H1 (cell line): ENCODE results near the gene RFPL3. TPM values are rescaled to one million over a fixed set of nuclear protein-coding genes. Genes with fewer than 3 reads are reported as not detected.
"Not testable (repeated sequence)": the region's sequence is repeated elsewhere in the genome, so short reads cannot be mapped to it uniquely, and the experiment has no call there.

Source experiments
- CTCF ChIA-PET: fragments of 300-600 bp; sonication (Branson Sonifier 250); formaldehyde crosslinking; loops from one replicate; lab custom pipeline; 2021; ENCODE audit not compliant: partially characterized antibody; lab: Charles Lee
- POLR2A ChIA-PET: fragments of 300-600 bp; sonication (Branson Sonifier 250); formaldehyde crosslinking; loops from one replicate; lab custom pipeline; 2021; ENCODE audit warnings: inconsistent platforms; ENCODE audit not compliant: partially characterized antibody; lab: Charles Lee
- DNase-seq, 2 experiments: peaks; one replicate each; pipeline versions ENCODE4 v3.0.0 to v3.0.0-alpha.2; 2010 to 2022; ENCODE audit warnings: low spot score in 2 of 2, low read depth in 1 of 2, mixed read lengths in 1 of 2
- FAIRE-seq: peaks from 2 replicates; lab custom pipeline; 2011; peaks lifted over from hg19 to GRCh38; lab: Jason Lieb, UNC
- H2AFZ ChIP-seq: 2 replicates; pipeline ENCODE4 v1.8.1; 2012; ENCODE audit warnings: low read length, inconsistent platforms
- H2AK5ac ChIP-seq: 2 replicates; pipeline ENCODE4 v1.6.1; 2013; ENCODE audit warnings: low read depth, low read length
- H2BK120ac ChIP-seq: replicated peaks from 2 replicates; pipeline ENCODE3; 2013; ENCODE audit warnings: low read depth, low read length, inconsistent platforms
- H2BK12ac ChIP-seq: 2 replicates; pipeline ENCODE4 v1.6.1; 2013; ENCODE audit warnings: low read depth, low read length
- H2BK15ac ChIP-seq: 2 replicates; pipeline ENCODE4 v1.6.1; 2013; ENCODE audit warnings: low read length
- H2BK20ac ChIP-seq: 2 replicates; pipeline ENCODE4 v1.6.1; 2013; ENCODE audit warnings: low read length
- H2BK5ac ChIP-seq: 2 replicates; pipeline ENCODE4 v1.6.1; 2013; ENCODE audit warnings: low read depth, low read length
- H3K14ac ChIP-seq: 2 replicates; pipeline ENCODE4 v1.6.1; 2013; ENCODE audit warnings: inconsistent platforms; ENCODE audit not compliant: insufficient read length
- H3K18ac ChIP-seq: 2 replicates; pipeline ENCODE4 v1.6.1; 2013; ENCODE audit warnings: low read length; ENCODE audit errors: extremely low read depth
- H3K23ac ChIP-seq: 2 replicates; pipeline ENCODE4 v1.6.1; 2013; ENCODE audit warnings: inconsistent platforms; ENCODE audit not compliant: insufficient read length
- H3K23me2 ChIP-seq: 2 replicates; pipeline ENCODE4 v1.6.1; 2013; ENCODE audit warnings: low read depth, low read length
- H3K27ac ChIP-seq: 2 replicates; pipeline ENCODE4 v1.6.1; 2011; ENCODE audit warnings: low read depth, low read length, inconsistent platforms
- H3K27me3 ChIP-seq, 4 experiments: replicated peaks in 1 of 4; 1 replicate in 1 of 4; 2 replicates in 3 of 4; pipeline versions ENCODE4 v1.6.1 to v1.8.1; 2011 to 2013; ENCODE audit warnings: low read length in 3 of 4, mild to moderate bottlenecking in 3 of 4, inconsistent platforms in 2 of 4, mixed read lengths in 2 of 4, moderate library complexity in 1 of 4; ENCODE audit not compliant: control insufficient read depth in 3 of 4, insufficient read depth in 3 of 4; ENCODE audit errors: extremely low read depth in 1 of 4
- H3K36me3 ChIP-seq, 4 experiments: 2 replicates each; pipeline versions ENCODE4 v1.6.1 to v1.8.1; 2011 to 2013; ENCODE audit warnings: mild to moderate bottlenecking in 4 of 4, low read length in 3 of 4, moderate library complexity in 2 of 4, control low read depth in 1 of 4, inconsistent platforms in 1 of 4; ENCODE audit not compliant: insufficient read depth in 4 of 4, control insufficient read depth in 2 of 4
- H3K4ac ChIP-seq: replicated peaks from 2 replicates; pipeline ENCODE3; 2013; ENCODE audit warnings: low read length, low read depth, mixed read lengths, inconsistent platforms; ENCODE audit not compliant: insufficient read length
- H3K4me1 ChIP-seq, 4 experiments: replicated peaks in 1 of 4; 1 replicate in 1 of 4; 2 replicates in 3 of 4; pipeline versions ENCODE4 v1.6.1 to v1.8.1; 2011 to 2013; ENCODE audit warnings: low read length in 3 of 4, inconsistent platforms in 2 of 4, mixed read lengths in 1 of 4; ENCODE audit not compliant: insufficient read depth in 4 of 4, control insufficient read depth in 3 of 4
- H3K4me2 ChIP-seq, 2 experiments: 2 replicates each; pipeline versions ENCODE4 v1.6.1 to v1.8.1; 2011 to 2013; ENCODE audit warnings: low read depth in 2 of 2, low read length in 2 of 2, control low read depth in 1 of 2, inconsistent platforms in 1 of 2, mild to moderate bottlenecking in 1 of 2; ENCODE audit not compliant: insufficient read depth in 1 of 2
- H3K4me3 ChIP-seq, 4 experiments: fragments of 200-600, 300-600 bp in 1 of 4; sonication (generic), shearing (Covaris generic), sonication (Bioruptor Twin) in 1 of 4; 2 replicates each; pipeline versions ENCODE4 v1.5.1 to v1.8.1; 2011 to 2016; ENCODE audit warnings: low read length in 4 of 4, low read depth in 3 of 4, control low read depth in 2 of 4, inconsistent platforms in 2 of 4, mild to moderate bottlenecking in 2 of 4, mixed read lengths in 1 of 4, moderate library complexity in 1 of 4; ENCODE audit not compliant: insufficient read depth in 2 of 4; ENCODE audit errors: extremely low read depth in 1 of 4
- H3K56ac ChIP-seq: replicated peaks from 2 replicates; pipeline ENCODE3; 2013; ENCODE audit warnings: low read depth, mild to moderate bottlenecking, mixed read lengths, low read length, inconsistent platforms; ENCODE audit not compliant: insufficient read length
- H3K79me1 ChIP-seq: 2 replicates; pipeline ENCODE4 v1.6.1; 2013; ENCODE audit warnings: low read depth, low read length, control low read depth
- H3K79me2 ChIP-seq, 2 experiments: 2 replicates each; pipeline versions ENCODE4 v1.6.1 to v1.8.1; 2012 to 2013; ENCODE audit warnings: low read length in 2 of 2, mild to moderate bottlenecking in 2 of 2, inconsistent platforms in 1 of 2; ENCODE audit not compliant: insufficient read depth in 2 of 2, control insufficient read depth in 1 of 2
- H3K9ac ChIP-seq, 4 experiments: replicated peaks in 1 of 4; 1 replicate in 1 of 4; 2 replicates in 3 of 4; pipeline versions ENCODE4 v1.6.1 to v1.8.1; 2011 to 2013; ENCODE audit warnings: low read depth in 3 of 4, low read length in 3 of 4, control low read depth in 2 of 4, mild to moderate bottlenecking in 2 of 4, moderate library complexity in 2 of 4, inconsistent platforms in 1 of 4; ENCODE audit errors: extremely low read depth in 1 of 4
- H3K9me3 ChIP-seq, 2 experiments: 2 replicates each; pipeline versions ENCODE4 v1.6.1 to v1.8.1; 2012 to 2013; ENCODE audit warnings: mild to moderate bottlenecking in 2 of 2, moderate library complexity in 2 of 2, control low read depth in 1 of 2, inconsistent platforms in 1 of 2, low read depth in 1 of 2, low read length in 1 of 2, mixed read lengths in 1 of 2; ENCODE audit not compliant: insufficient read depth in 2 of 2
- H4K20me1 ChIP-seq, 2 experiments: replicated peaks in 1 of 2; 2 replicates each; pipeline versions ENCODE3 to v1.8.1; 2011 to 2013; ENCODE audit warnings: inconsistent platforms in 2 of 2, low read length in 2 of 2, mild to moderate bottlenecking in 1 of 2; ENCODE audit not compliant: insufficient read depth in 2 of 2, control insufficient read depth in 1 of 2
- H4K5ac ChIP-seq: 2 replicates; pipeline ENCODE4 v1.6.1; 2013; ENCODE audit warnings: low read length, low read depth, mixed read lengths, inconsistent platforms; ENCODE audit not compliant: insufficient read length
- H4K8ac ChIP-seq: 2 replicates; pipeline ENCODE4 v1.8.0; 2013; ENCODE audit warnings: mild to moderate bottlenecking, moderate library complexity, low read length, inconsistent platforms; ENCODE audit not compliant: insufficient read depth; ENCODE audit errors: extremely low read depth
- H4K91ac ChIP-seq: replicated peaks from 2 replicates; pipeline ENCODE3; 2013; ENCODE audit warnings: low read length, mixed read lengths, inconsistent platforms; ENCODE audit not compliant: insufficient read length
- FOSL1 ChIP-seq: IDR thresholded peaks from 2 replicates; pipeline ENCODE4 v1.6.1; 2011; ENCODE audit warnings: mild to moderate bottlenecking, low read depth, low read length, moderate library complexity; ENCODE audit not compliant: insufficient read depth
- TAF1 ChIP-seq: IDR thresholded peaks from 2 replicates; pipeline ENCODE4 v1.6.1; 2011; ENCODE audit warnings: mild to moderate bottlenecking, low read depth, low read length
- YY1 ChIP-seq: IDR thresholded peaks from 2 replicates; pipeline ENCODE4 v1.6.1; 2011; ENCODE audit warnings: low read depth, mild to moderate bottlenecking, low read length
- WGBS, 2 experiments: shearing (Covaris generic) in 1 of 2; methylation state at CpG; one replicate each; pipeline versions ENCODE4 v1.1.6 to v1.1.7; 2013 to 2015; ENCODE audit warnings: low lambda C conversion rate in 2 of 2, mixed read lengths in 2 of 2, inconsistent platforms in 1 of 2, low coverage in 1 of 2, missing lambda C conversion rate in 1 of 2; ENCODE audit not compliant: insufficient replicate concordance in 2 of 2, insufficient coverage in 1 of 2, insufficient read length in 1 of 2; ENCODE audit errors: extremely low coverage in 1 of 2, missing lambda C conversion rate in 1 of 2; 5-methylcytosine and 5-hydroxymethylcytosine counted together
- polyA plus RNA-seq, 7 experiments: library from polyadenylated mRNA; depleted of rRNA in 3 of 7; stranded (reverse) in 5 of 7; unstranded in 2 of 7; fragments of >200 nt in 5 of 7; fragments of 200-250 nt in 2 of 7; gene quantifications; 1 replicate in 5 of 7; 2 replicates in 1 of 7; 4 replicates in 1 of 7; pipeline versions ENCODE4 v1.2.1 to v1.2.3, GENCODE V29; 2011 to 2013; ENCODE audit warnings: missing spikeins in 2 of 7, mixed read lengths in 2 of 7
- total RNA-seq: library from RNA; stranded (reverse); fragmentation: NEBNext Ultra II Directional; extraction: Animal tissue kit (Norgen Biotek cat#: 25700); gene quantifications from 2 replicates; pipeline ENCODE4 v1.2.1, GENCODE V29; 2021

RFPL3 gene
- total and polyA plus RNA-seq, 2 of the 8 experiments (the other 6 are each of a cell fraction or from before 2014, with no cell fraction given): 0.08 to 0.24 TPM

- no peak for TF ChIP-seq TAF1
- no peak for TF ChIP-seq YY1
- TF ChIP-seq FOSL1: no peak
These were observed 20.8 kb upstream of the RFPL3 start (continued) for GRCh38 chr22:32336771-32337424.

- H3K4me1 ChIP-seq: peaks cover 4 to 13% (median 6%) of the 10 kb centered on the region in 4 experiments; a peak in 5 of 7 replicates
- CTCF ChIA-PET: interaction anchor here (1.0 to 2.6 kb wide), 5 partner anchors 11 to 72 kb away, joined by 3 to 9 read pairs (median 5); no protein-coding TSS in a partner anchor
- not testable (repeated sequence) for H3K4ac ChIP-seq, H3K14ac ChIP-seq, H2AK5ac ChIP-seq, H3K56ac ChIP-seq, H3K9ac ChIP-seq, H4K91ac ChIP-seq, H2BK5ac ChIP-seq, H3K27me3 ChIP-seq, H3K23ac ChIP-seq, H3K23me2 ChIP-seq, H3K79me2 ChIP-seq, H3K9me3 ChIP-seq, H3K79me1 ChIP-seq, FAIRE-seq, H2BK15ac ChIP-seq, H3K4me2 ChIP-seq, H4K5ac ChIP-seq, H3K36me3 ChIP-seq, H4K20me1 ChIP-seq, H3K18ac ChIP-seq, H4K8ac ChIP-seq, H3K4me3 ChIP-seq, H2BK20ac ChIP-seq, H3K27ac ChIP-seq, DNase-seq, H2BK12ac ChIP-seq, H2BK120ac ChIP-seq
- POLR2A ChIA-PET: interaction anchor here (1.0 to 3.0 kb wide), 3 partner anchors 12 to 17 kb away, joined by 3 to 11 read pairs (median 7); no protein-coding TSS in a partner anchor
- 93% methylated on average over 6 of the region's 6 CpGs; no CpG with 5 or more reads in 1 of the 2 experiments for WGBS, 2 experiments
- 0 out of 2 replicates have a peak overlapping the region, but pooled peaks have one; percentile 38 for H2AFZ ChIP-seq
These were observed 20.2 kb upstream of the RFPL3 start for GRCh38 chr22:32337425-32337824.
